Neural crest cell (in vitro differentiated cells): ENCODE data around the gene MYO9A. TPM values are rescaled to one million over a fixed set of nuclear protein-coding genes. Genes with fewer than 3 reads are reported as not detected.

Experiments used
- DNase-seq: peaks from one replicate; pipeline ENCODE4 v3.0.0; 2021; ENCODE audit warnings: low read depth, mixed read lengths, low spot score
- H3K27ac Mint-ChIP-seq: one replicate; pipeline ENCODE4 v1.8.0; 2021; ENCODE audit warnings: mild to moderate bottlenecking, mixed read lengths; ENCODE audit not compliant: unreplicated experiment
- H3K27me3 Mint-ChIP-seq: 2 replicates; pipeline ENCODE4 v1.8.0; 2021; ENCODE audit warnings: low read depth, mild to moderate bottlenecking, mixed read lengths
- H3K36me3 Mint-ChIP-seq: 2 replicates; pipeline ENCODE4 v1.8.0; 2021; ENCODE audit warnings: low read depth, mild to moderate bottlenecking, mixed read lengths
- H3K4me1 Mint-ChIP-seq: 2 replicates; pipeline ENCODE4 v1.8.0; 2021; ENCODE audit warnings: mixed read lengths
- H3K4me3 Mint-ChIP-seq: one replicate; pipeline ENCODE4 v1.8.0; 2021; ENCODE audit warnings: mild to moderate bottlenecking, mixed read lengths
- H3K9me3 Mint-ChIP-seq: 2 replicates; pipeline ENCODE4 v1.8.0; 2021; ENCODE audit warnings: mixed read lengths
- total RNA-seq: library from RNA; stranded (reverse); gene quantifications from 2 replicates; pipeline ENCODE4 v1.2.1, GENCODE V29; 2021
- TF ChIP-seq, protein P1 (sequence below): fragments of 200-600 bp; sonication (generic); conservative IDR thresholded peaks from 2 replicates; pipeline ENCODE4 v1.5.0; 2021; ENCODE audit warnings: antibody characterized with exemption, mild to moderate bottlenecking

The MYO9A gene
- total RNA-seq, 1 donor from 2014 or later = 31.3 TPM

DNA sequence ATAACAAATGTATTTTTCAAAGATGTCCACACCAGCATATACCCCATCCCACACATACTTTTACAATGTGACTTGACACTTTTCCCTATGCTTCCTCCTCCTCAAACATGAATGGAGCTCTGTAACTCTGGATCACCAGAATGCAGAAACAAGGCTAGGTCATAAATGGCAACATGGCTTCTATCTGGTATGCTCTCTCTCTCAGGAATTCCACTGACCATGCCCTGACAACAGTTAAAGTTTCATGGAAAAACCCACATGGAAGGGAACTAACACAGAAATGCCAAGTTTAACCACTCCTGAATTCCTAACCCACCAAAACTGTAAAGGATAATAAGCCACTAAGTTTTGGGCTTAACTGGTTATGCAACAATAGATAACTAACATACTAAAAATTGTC lies 19.9 kb downstream of the MYO9A start:
- H3K4me1 Mint-ChIP-seq = peaks cover 8% of the 10 kb centered on the region
- H3K4me3 Mint-ChIP-seq = no peak overlapping the region
- TF ChIP-seq, protein P1, sequence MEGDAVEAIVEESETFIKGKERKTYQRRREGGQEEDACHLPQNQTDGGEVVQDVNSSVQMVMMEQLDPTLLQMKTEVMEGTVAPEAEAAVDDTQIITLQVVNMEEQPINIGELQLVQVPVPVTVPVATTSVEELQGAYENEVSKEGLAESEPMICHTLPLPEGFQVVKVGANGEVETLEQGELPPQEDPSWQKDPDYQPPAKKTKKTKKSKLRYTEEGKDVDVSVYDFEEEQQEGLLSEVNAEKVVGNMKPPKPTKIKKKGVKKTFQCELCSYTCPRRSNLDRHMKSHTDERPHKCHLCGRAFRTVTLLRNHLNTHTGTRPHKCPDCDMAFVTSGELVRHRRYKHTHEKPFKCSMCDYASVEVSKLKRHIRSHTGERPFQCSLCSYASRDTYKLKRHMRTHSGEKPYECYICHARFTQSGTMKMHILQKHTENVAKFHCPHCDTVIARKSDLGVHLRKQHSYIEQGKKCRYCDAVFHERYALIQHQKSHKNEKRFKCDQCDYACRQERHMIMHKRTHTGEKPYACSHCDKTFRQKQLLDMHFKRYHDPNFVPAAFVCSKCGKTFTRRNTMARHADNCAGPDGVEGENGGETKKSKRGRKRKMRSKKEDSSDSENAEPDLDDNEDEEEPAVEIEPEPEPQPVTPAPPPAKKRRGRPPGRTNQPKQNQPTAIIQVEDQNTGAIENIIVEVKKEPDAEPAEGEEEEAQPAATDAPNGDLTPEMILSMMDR = no peak
- H3K27me3 Mint-ChIP-seq = no peaks in the 10 kb centered on the region
- peaks cover 4% of the 10 kb centered on the region for H3K36me3 Mint-ChIP-seq
- no peak for DNase-seq
- no peaks in the 10 kb centered on the region for H3K9me3 Mint-ChIP-seq
- no peak overlapping the region for H3K27ac Mint-ChIP-seq

DNA sequence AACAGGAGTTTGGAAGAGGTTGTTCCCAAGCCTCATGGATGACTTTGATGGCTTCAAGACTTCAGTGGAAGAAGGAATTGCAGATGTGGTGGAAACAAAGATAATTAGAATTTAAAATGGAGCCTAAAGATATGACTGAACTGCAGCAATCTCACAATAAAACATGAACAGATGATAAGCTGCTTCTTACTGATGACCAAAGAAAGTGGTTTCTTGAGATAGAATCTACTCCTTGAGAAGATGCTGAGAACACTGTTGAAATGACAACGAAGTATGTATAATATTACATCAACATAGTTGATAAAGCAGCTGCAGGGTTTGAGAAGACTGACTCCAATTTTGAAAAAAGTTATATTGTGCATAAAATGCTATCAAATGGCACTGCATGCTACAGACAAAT lies 21.2 kb downstream of the MYO9A start:
- H3K4me3 Mint-ChIP-seq = no peak overlapping the region
- TF ChIP-seq, protein P1 = no peak
- H3K9me3 Mint-ChIP-seq = no peaks in the 10 kb centered on the region
- no peak for DNase-seq
- H3K4me1 Mint-ChIP-seq = peaks cover 4% of the 10 kb centered on the region
- H3K27ac Mint-ChIP-seq = no peak overlapping the region
- H3K27me3 Mint-ChIP-seq = no peaks in the 10 kb centered on the region
- peaks cover 4% of the 10 kb centered on the region for H3K36me3 Mint-ChIP-seq

DNA sequence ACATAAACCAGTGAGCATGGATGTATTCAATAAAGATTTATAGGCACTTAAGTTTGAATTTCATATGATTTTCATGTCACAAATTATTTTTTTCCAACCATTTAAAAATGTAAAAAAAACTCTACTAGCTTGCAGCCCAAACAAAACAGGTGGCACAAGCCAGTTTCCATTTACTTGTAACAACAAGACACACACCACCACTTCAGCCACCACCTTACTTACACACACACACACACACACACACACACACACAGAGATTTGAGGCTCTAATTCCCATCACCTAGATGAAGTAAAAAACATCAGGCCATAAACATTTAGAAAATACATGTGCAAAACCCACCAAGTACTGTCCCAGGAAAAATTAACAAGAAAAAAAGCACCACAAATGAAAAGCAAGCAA lies 25.3 kb downstream of the MYO9A start:
- TF ChIP-seq, protein P1 = no peak
- Mint-ChIP-seq H3K27ac (no peak overlapping the region), H3K27me3 (no peaks in the 10 kb centered on the region), H3K36me3 (no peaks in the 10 kb centered on the region), H3K4me3 (no peak overlapping the region), H3K9me3 (no peaks in the 10 kb centered on the region), H3K4me1 (no peaks in the 10 kb centered on the region)
- DNase-seq = no peak

DNA sequence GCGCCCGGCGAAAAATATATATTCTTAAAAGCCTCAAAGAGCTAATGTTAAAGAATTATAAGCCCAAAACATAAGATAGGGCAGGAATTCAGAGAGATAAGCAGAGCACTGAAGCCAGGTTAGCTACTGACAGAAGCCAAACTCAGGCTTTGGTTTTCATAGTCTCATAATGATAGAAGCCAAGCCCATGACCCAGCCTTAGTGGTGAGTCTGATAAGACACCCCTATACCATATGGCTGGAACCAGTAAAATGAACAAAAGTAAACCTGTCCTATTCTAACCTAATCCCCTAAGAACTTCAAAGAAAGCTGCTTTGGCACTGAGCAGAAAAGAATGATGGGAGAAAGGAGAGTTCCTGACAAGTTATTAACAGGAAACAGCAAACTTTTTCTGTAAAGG lies 25.9 kb downstream of the MYO9A start:
- H3K4me3 Mint-ChIP-seq = no peak overlapping the region
- TF ChIP-seq, protein P1 = no peak
- no peak overlapping the region for H3K27ac Mint-ChIP-seq
- DNase-seq = no peak
- no peaks in the 10 kb centered on the region for H3K9me3 Mint-ChIP-seq
- no peaks in the 10 kb centered on the region for H3K4me1 Mint-ChIP-seq
- H3K27me3 Mint-ChIP-seq = no peaks in the 10 kb centered on the region
- H3K36me3 Mint-ChIP-seq = no peaks in the 10 kb centered on the region

DNA sequence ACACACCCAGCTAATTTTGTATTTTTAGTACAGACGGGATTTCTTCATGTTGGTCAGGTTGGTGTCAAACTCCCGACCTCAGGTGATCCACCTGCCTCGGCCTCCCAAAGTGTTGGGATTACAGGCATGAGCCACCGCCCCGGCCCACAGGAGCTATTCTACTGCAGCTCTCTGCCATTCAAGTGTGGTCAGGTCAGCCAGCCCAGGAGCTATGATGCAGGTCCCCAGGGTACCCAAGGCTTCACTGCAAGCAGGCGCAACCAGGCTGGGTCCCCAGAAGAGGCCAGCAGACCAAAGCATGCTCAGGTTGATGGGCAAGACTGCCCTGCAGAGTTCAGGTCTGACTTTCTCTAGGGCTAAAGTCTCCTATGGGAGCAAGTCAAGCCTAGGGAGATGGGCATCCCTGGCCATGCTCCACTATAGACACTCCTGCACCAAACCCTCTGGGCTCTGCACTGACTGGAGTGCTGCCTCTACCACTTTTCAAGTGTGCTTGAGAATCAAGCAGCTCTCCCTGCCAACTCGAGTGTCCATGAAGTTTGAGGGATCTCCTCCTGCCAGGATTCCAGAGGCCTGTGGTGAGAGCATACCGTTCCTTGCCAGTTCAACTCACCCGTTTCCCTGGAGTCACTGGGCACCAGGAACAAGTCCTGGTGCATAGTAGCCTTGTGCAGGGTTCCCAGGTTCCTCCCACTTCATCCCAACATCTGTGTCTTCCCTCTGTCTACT lies 30.9 kb downstream of the MYO9A start:
- H3K4me3 Mint-ChIP-seq = no peak overlapping the region
- H3K36me3 Mint-ChIP-seq = peaks cover 20% of the 10 kb centered on the region
- H3K4me1 Mint-ChIP-seq = no peaks in the 10 kb centered on the region
- DNase-seq = no peak
- H3K27ac Mint-ChIP-seq = no peak overlapping the region
- H3K27me3 Mint-ChIP-seq = no peaks in the 10 kb centered on the region
- peaks cover 13% of the 10 kb centered on the region for H3K9me3 Mint-ChIP-seq
- TF ChIP-seq, protein P1 = no peak
